HEK293 (cell line): Measurements from ENCODE around the gene HDHD3.

Experiments used
- CTCF ChIA-PET: fragments of 350-600 bp; formaldehyde crosslinking; extraction: SDS; loops from one replicate; lab custom pipeline; 2021; ENCODE audit warnings: antibody characterized with exemption; lab: Yijun Ruan, JAX
- POLR2A ChIA-PET: fragments of 300-600 bp; formaldehyde crosslinking; extraction: SDS; loops from one replicate; lab custom pipeline; 2020; ENCODE audit warnings: antibody characterized with exemption, inconsistent platforms; lab: Yijun Ruan, JAX
- H3K27ac ChIP-seq: fragments of 200-500 bp; sonication (Bioruptor generic); 2 replicates; pipeline ENCODE4 v1.5.1; 2014; ENCODE audit warnings: low read depth, low read length, control low read depth, inconsistent platforms; ENCODE audit errors: extremely low read depth
- H3K36me3 ChIP-seq, 2 experiments: fragments of 200-500 bp in 1 of 2; sonication (Bioruptor generic) in 1 of 2; 1 replicate in 1 of 2; 2 replicates in 1 of 2; pipeline ENCODE4 v1.5.1; 2014 to 2017; ENCODE audit warnings: inconsistent platforms in 2 of 2, low read length in 2 of 2; ENCODE audit not compliant: control insufficient read depth in 2 of 2, insufficient read depth in 1 of 2
- H3K4me1 ChIP-seq: fragments of 200-500 bp; sonication (Bioruptor generic); 2 replicates; pipeline ENCODE4 v1.5.1; 2014; ENCODE audit warnings: mild to moderate bottlenecking, low read length, inconsistent platforms; ENCODE audit not compliant: control insufficient read depth, insufficient read depth
- H3K4me3 ChIP-seq: 2 replicates; pipeline ENCODE4 v1.5.1; 2011; ENCODE audit warnings: low read depth, mild to moderate bottlenecking, control low read depth, low read length, moderate library complexity
- H3K9me3 ChIP-seq: fragments of 200-500 bp; sonication (Bioruptor generic); 2 replicates; pipeline ENCODE4 v1.5.1; 2014; ENCODE audit warnings: low read depth, low read length, inconsistent platforms; ENCODE audit not compliant: control insufficient read depth, insufficient read depth
- OVOL3 ChIP-seq: fragments of 450-650 bp; formaldehyde crosslinking; IDR thresholded peaks from 2 replicates; pipeline ENCODE4 v1.5.1; 2016; ENCODE audit warnings: missing biosample characterization, missing genetic modification characterization
- ZBTB17 ChIP-seq: fragments of 450-650 bp; formaldehyde crosslinking; IDR thresholded peaks from 2 replicates; pipeline ENCODE4 v1.5.1; 2016; ENCODE audit warnings: missing biosample characterization, missing genetic modification characterization
- ZBTB7A ChIP-seq: fragments of 450-650 bp; formaldehyde crosslinking; IDR thresholded peaks from 2 replicates; pipeline ENCODE4 v1.5.1; 2016; ENCODE audit warnings: low read depth, missing biosample characterization, missing genetic modification characterization
- ZNF133 ChIP-seq: fragments of 450-650 bp; formaldehyde crosslinking; IDR thresholded peaks from 2 replicates; pipeline ENCODE4 v1.5.1; 2016; ENCODE audit warnings: missing biosample characterization, missing genetic modification characterization
- ZNF19 ChIP-seq: fragments of 450-650 bp; formaldehyde crosslinking; IDR thresholded peaks from 2 replicates; pipeline ENCODE4; 2016; ENCODE audit warnings: missing biosample characterization, missing genetic modification characterization, low read depth
- ZNF274 ChIP-seq, 2 experiments: fragments of 200-500 bp in 1 of 2; fragments of 450-650 bp in 1 of 2; sonication (Bioruptor generic) in 1 of 2; formaldehyde crosslinking in 1 of 2; IDR thresholded peaks; 2 replicates each; pipeline versions ENCODE4 v1.5.1 to v1.6.1; 2014 to 2016; ENCODE audit warnings: borderline replicate concordance in 1 of 2, inconsistent platforms in 1 of 2, low read length in 1 of 2, missing biosample characterization in 1 of 2, missing genetic modification characterization in 1 of 2
- ZNF404 ChIP-seq: fragments of 450-650 bp; formaldehyde crosslinking; IDR thresholded peaks from 2 replicates; pipeline ENCODE4 v1.5.1; 2017; ENCODE audit warnings: missing biosample characterization, missing genetic modification characterization
- ZNF473 ChIP-seq: fragments of 450-650 bp; formaldehyde crosslinking; IDR thresholded peaks from 2 replicates; pipeline ENCODE4 v1.5.1; 2017; ENCODE audit warnings: missing biosample characterization, missing genetic modification characterization
- ZNF501 ChIP-seq: fragments of 450-650 bp; formaldehyde crosslinking; IDR thresholded peaks from 2 replicates; pipeline ENCODE4 v1.5.1; 2016; ENCODE audit warnings: missing biosample characterization, missing genetic modification characterization
- ZNF558 ChIP-seq: fragments of 450-650 bp; formaldehyde crosslinking; IDR thresholded peaks from 2 replicates; pipeline ENCODE4 v1.5.1; 2016; ENCODE audit warnings: missing biosample characterization, missing genetic modification characterization
- ZNF600 ChIP-seq: fragments of 450-650 bp; formaldehyde crosslinking; IDR thresholded peaks from 2 replicates; pipeline ENCODE4 v1.5.1; 2016; ENCODE audit warnings: missing biosample characterization, missing genetic modification characterization
- ZNF623 ChIP-seq: fragments of 450-650 bp; formaldehyde crosslinking; IDR thresholded peaks from 2 replicates; pipeline ENCODE4 v1.5.1; 2016; ENCODE audit warnings: missing biosample characterization, missing genetic modification characterization
- ZNF707 ChIP-seq: fragments of 450-650 bp; formaldehyde crosslinking; IDR thresholded peaks from 2 replicates; pipeline ENCODE4 v1.5.1; 2016; ENCODE audit warnings: missing biosample characterization, missing genetic modification characterization
- ZNF785 ChIP-seq: fragments of 450-650 bp; formaldehyde crosslinking; IDR thresholded peaks from 2 replicates; pipeline ENCODE4 v1.5.1; 2016; ENCODE audit warnings: missing biosample characterization, missing genetic modification characterization
- ZNF791 ChIP-seq: fragments of 450-650 bp; formaldehyde crosslinking; IDR thresholded peaks from 2 replicates; pipeline ENCODE4 v1.5.1; 2016; ENCODE audit warnings: missing biosample characterization, missing genetic modification characterization
- TF ChIP-seq, protein P1 (sequence below): fragments of 450-650 bp; formaldehyde crosslinking; IDR thresholded peaks from 2 replicates; pipeline ENCODE4 v1.5.1; 2016; ENCODE audit warnings: missing biosample characterization, missing genetic modification characterization
- TF ChIP-seq, protein P2 (sequence below): fragments of 450-650 bp; formaldehyde crosslinking; IDR thresholded peaks from 2 replicates; pipeline ENCODE4 v1.5.1; 2016; ENCODE audit warnings: missing biosample characterization, missing genetic modification characterization

HDHD3 gene

DNA sequence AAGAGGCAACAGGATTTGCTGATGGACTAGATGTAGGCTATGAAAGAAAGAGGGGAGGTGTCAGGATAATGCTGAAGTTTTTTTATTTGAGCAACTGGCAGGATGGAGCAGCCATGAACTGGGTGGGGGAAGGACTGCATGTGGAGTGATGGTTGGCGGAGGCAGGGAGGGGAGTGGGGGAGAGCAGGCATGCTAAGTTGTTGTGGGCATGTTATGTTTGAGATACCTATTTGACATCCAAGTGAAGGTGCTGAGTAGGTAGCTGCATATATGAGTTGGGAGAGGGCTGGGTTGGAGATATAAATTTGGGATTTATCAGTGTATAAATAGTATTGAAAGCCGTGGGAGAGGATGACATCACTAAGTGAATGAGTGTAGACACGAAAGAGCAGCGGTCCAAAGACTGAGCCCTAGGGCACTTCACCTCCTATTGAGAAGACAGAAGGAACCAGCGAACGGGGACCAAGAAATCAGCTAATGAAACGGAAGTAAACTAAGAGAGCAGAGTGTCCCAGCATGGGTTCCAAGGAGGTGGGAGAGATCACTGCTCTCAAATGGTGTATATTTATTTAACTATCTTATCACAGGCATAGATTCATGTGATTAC is 20.0 kb downstream of the HDHD3 start (continued):
- TF ChIP-seq, protein P1, sequence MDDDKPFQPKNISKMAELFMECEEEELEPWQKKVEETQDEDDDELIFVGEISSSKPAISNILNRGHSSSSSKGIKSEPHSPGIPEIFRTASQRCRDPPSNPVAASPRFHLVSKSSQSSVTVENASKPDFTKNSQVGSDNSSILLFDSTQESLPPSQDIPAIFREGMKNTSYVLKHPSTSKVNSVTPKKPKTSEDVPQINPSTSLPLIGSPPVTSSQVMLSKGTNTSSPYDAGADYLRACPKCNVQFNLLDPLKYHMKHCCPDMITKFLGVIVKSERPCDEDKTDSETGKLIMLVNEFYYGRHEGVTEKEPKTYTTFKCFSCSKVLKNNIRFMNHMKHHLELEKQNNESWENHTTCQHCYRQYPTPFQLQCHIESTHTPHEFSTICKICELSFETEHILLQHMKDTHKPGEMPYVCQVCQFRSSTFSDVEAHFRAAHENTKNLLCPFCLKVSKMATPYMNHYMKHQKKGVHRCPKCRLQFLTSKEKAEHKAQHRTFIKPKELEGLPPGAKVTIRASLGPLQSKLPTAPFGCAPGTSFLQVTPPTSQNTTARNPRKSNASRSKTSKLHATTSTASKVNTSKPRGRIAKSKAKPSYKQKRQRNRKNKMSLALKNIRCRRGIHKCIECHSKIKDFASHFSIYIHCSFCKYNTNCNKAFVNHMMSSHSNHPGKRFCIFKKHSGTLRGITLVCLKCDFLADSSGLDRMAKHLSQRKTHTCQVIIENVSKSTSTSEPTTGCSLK (tag by site-specific recombination) = no peak
- TF ChIP-seq ZNF19 (tag by site-specific recombination) = no peak
- TF ChIP-seq ZNF707 (tag by site-specific recombination) = no peak
- TF ChIP-seq, protein P2, sequence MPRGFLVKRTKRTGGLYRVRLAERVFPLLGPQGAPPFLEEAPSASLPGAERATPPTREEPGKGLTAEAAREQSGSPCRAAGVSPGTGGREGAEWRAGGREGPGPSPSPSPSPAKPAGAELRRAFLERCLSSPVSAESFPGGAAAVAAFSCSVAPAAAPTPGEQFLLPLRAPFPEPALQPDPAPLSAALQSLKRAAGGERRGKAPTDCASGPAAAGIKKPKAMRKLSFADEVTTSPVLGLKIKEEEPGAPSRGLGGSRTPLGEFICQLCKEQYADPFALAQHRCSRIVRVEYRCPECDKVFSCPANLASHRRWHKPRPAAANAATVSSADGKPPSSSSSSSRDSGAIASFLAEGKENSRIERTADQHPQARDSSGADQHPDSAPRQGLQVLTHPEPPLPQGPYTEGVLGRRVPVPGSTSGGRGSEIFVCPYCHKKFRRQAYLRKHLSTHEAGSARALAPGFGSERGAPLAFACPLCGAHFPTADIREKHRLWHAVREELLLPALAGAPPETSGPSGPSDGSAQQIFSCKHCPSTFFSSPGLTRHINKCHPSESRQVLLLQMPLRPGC (tag by site-specific recombination) = no peak

DNA sequence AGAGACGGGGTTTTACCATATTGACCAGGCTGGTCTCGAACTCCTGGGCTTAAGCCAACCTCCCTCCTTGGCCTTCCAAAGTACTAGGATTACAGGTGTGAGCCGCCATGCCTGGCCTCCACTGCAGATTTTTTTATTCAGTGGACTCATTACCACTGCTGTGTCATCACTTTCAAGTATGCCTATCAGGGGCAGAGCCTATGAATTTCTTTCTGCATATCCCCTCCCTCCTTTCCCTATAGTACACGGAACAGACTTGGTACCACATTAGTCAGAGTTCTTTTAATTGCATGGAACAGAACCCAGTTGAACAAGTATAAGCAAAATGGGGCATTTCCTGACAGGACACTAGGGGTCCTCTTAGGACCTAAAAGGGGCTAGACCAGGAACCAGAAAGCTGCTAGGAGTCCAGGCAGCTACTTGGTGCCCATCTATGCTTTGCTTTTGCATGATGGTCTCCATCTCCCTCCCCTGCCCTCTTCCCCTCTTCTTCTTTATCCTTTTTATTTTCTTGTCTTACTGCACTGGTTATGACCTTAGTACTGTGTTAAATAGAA is 21.7 kb downstream of the HDHD3 start:
- H3K36me3 ChIP-seq = no peaks in the 10 kb centered on the region
- TF ChIP-seq ZNF19 (tag by site-specific recombination) (no peak), ZNF274 (IDR thresholded peaks at IDR 0.05; ENCODE audit: low read length) (no peak), ZNF274 (tag by site-specific recombination; IDR thresholded peaks at IDR 0.05; ENCODE audit: borderline replicate concordance) (no peak), ZNF501 (tag by site-specific recombination) (no peak), OVOL3 (tag by site-specific recombination) (no peak), ZNF558 (no peak)
- ChIA-PET CTCF (interaction anchor here (0.6 to 1.1 kb wide), 5 partner anchors 9 to 37 kb away, joined by 3 to 5 read pairs (median 3); partner anchors contain the start of gene WDR31), POLR2A (no interaction called here)
- no peak overlapping the region for H3K4me3 ChIP-seq
- peaks cover 5% of the 10 kb centered on the region; the same call in 1 of the 2 replicates for H3K4me1 ChIP-seq
- no peaks in the 10 kb centered on the region for H3K9me3 ChIP-seq
- no peak overlapping the region for H3K27ac ChIP-seq

DNA sequence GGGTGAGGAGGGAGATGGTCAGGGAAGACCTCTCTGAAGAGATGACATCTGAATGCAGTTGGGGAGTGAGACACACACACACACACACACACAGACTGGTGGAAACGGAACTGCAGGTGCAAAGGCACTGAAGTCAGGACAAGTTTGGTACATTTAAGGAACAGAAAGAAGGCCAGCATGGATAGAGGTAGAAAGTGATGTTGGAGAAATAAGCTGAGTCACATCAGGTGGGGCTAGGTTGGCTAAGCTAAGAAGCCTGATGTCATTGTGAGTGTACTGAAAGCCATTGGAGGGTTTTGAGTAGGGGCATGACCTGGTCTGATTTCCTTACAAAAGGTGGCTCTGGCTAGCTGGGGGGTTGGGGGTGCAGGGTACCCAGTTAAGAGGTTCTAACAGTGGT is 24.4 kb downstream of the HDHD3 start:
- Histone ChIP-seq H3K9me3 (no peaks in the 10 kb centered on the region), H3K4me1 (peaks cover 7% of the 10 kb centered on the region; the same call in 1 of the 2 replicates), H3K27ac (no peak overlapping the region), H3K4me3 (no peak overlapping the region), H3K36me3 (no peaks in the 10 kb centered on the region)
- CTCF ChIA-PET = interaction anchor here (0.5 kb wide), 1 partner anchor 1883 kb away, joined by 4 read pairs; no protein-coding TSS in a partner anchor
- TF ChIP-seq ZBTB7A (tag by site-specific recombination) (no peak), ZNF623 (tag by site-specific recombination) (peak; percentile 40), ZNF791 (no peak), ZNF785 (tag by site-specific recombination) (no peak), ZBTB17 (tag by site-specific recombination) (no peak), ZNF473 (tag by site-specific recombination) (no peak), ZNF133 (tag by site-specific recombination) (no peak), ZNF404 (tag by site-specific recombination) (no peak), ZNF600 (tag by site-specific recombination) (no peak)
- POLR2A ChIA-PET = interaction anchor here (1.8 kb wide), 1 partner anchor 12 kb away, joined by 7 read pairs; the partner anchor contains the start of gene WDR31
